ENCODE data around the gene NOL6.
"Not testable (repeated sequence)": the region's sequence is repeated elsewhere in the genome, so short reads cannot be mapped to it uniquely, and the experiment has no call there.

NOL6 gene

DNA sequence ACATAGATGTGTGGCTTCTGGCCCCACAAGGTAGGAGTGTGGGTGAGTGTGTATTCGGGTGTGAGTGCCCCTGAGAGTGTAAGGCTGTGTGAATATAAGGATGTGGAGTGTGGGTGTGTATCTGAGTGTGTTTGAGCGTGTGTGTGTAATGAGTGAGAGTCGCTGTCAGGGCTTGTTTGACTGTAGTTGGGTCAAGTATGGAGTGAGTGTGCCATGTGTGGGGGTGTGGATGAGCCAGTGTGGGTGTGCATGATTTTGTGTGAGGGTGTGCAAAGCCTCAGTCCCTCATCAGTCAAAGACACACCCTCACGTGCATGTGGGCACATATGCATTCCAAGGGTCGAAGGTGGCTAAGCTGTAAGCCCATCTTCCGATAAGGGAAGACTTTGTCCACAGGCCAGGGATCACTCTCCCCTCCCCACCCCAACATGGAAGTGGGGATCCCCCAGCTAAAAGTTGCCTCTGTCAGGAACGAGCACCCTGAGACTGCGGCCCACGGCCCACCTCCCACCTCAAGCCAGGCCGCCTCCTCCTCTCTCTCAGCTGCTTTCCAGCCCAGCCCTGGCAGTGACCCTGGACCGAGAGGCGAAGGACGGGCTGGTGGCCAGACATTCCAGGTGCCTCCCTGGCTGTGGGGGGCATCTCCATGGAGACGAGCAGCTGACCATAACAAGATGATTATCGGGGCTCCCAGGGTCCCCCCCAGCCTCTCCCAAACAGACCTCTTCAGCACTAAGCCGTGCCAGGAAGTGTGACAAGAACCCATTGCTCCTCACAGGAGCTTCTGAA, 39.2 kb downstream of the NOL6 start:
- DNase-seq = peak in 1 of 56 donors; percentile 6

DNA sequence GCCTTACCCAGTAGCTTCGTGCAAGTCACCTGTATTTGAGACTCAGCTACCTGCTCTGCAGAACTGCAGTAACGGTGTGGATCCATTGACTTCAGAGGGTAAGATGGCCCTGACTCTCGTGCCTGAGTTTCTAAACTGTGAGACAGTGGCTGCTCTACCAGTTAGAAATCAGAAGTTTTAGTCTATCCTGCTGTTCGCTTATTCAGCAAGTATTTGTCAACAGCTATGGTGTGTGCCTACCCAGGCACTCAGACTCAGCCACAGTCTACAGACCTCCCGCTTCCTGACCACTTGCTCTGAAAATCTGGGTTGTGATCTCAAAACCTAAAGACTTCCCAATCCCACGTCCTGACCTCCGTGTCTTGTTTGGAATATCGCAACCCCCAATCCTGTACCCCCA, 39.9 kb downstream of the NOL6 start:
- no peak for DNase-seq

- no peak for DNase-seq
Measured at GRCh38 chr9:33431420-33431819, 42.3 kb downstream of the NOL6 start.

DNA sequence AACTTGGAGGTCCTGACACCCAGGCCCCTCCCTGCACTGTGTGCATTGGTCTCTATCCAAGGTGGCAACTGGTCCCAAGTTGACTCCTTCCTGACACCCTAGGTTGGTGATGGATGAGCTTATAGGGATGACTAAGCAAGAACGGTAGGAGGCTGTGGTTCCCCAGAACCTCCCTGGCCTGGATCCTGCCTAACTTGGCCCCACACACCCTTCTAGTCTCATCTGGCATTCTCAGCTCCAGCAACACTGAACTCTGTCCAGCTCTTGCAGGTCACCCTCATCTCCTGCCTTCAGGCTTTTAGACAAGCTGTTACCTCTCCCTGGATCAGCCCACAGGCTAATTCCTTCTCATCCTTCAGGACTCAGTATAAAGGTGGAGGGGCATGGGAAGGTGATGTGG, 42.8 kb downstream of the NOL6 start:
- no peak for DNase-seq

DNA sequence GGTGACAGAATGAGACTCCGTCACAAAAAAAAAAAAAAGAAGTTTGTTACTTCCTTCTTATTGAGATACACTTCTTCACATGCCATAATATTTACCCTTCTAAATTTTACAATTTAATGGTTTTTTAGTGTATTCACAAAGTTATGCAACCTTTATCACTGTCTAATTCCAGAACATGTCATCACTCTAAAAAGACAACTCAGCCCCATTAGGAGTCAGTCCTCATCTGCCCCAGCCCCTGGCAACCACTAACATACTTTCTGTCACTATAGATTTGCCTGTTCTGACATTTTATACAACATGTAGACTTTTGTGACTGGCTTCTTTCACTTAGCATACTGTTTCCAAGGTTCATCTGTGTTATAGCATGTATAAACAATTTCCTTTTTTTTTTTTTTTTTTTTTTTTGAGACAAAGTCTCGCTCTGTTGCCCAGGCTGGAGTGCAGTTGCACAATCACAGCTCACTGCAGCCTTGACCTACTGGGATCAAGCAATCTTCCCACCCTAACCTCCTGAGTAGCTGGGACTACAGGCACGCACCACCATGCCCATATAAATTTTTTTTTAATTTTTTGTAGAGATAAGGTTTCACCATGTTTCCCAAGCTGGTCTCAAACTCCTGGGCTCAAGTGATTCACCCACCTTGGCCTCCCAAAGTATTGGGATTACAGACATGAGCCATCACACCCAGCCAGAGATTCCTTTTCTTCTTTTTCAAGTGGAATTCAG, 44.3 kb downstream of the NOL6 start:
- DNase-seq = no peak

DNA sequence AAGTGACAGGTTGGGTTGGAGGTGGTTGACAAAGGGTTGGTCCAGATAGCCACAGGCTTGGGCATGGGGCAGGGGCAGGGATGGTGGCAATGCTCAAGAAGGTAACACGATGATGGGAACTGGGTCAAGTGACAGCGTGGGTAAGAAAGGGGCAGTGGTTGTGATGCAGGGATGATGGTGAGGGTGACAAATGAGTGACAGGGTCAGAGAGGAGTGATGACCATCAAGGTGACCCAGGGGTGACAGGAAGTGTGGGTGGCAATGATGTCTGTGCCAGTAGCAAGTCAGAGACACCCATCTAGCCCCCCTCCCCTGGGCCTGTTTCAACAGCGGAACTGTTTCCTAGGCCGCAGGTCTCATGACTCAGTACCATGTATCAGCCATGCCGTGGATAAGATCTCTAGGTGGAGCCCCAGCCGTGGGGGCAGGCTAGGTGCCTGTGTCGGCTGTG, 46.9 kb downstream of the NOL6 start:
- no peak for DNase-seq

DNA sequence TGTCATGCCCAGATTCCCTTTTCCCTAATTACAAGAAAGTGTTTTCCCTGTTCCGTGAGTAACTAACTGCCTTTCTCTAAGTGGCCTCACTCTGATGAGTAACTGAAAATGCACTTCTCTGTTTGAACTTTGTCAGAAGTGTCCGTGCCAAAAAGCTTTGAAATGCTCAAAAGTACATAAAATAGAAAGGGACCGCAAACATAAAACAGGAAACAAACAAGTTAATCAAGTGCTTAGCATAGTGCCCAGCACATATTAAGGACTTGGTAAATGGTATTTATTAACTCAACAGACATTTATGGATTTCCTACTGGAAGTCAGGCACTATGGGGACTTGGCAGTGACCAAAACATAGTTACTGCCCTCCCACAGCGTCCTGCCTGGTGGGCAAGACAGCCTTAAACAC, 48.6 kb downstream of the NOL6 start:
- DNase-seq = no peak

DNA sequence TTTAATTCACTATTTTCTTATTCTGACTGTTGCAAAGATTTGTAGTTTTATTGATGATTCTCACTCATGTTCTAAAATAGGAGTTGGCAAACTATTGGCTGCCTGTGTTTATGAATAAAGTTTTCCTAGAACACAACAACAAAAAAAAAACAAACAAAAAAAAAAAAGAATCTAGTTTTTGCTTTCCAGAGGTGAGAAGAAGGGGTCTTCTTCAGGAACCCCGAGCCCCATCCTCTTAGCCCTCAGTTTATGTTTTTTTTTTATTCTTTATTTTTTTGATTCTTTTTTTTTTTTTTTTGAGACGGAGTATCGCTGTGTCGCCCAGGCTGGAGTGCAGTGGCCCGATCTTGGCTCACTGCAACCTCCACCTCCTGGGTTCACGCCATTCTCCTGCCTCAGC, 49.2 kb downstream of the NOL6 start:
- DNase-seq = not testable (repeated sequence)

GRCh38 chr9:33424043-33424442, 49.7 kb downstream of the NOL6 start:
- not testable (repeated sequence) for DNase-seq

DNA sequence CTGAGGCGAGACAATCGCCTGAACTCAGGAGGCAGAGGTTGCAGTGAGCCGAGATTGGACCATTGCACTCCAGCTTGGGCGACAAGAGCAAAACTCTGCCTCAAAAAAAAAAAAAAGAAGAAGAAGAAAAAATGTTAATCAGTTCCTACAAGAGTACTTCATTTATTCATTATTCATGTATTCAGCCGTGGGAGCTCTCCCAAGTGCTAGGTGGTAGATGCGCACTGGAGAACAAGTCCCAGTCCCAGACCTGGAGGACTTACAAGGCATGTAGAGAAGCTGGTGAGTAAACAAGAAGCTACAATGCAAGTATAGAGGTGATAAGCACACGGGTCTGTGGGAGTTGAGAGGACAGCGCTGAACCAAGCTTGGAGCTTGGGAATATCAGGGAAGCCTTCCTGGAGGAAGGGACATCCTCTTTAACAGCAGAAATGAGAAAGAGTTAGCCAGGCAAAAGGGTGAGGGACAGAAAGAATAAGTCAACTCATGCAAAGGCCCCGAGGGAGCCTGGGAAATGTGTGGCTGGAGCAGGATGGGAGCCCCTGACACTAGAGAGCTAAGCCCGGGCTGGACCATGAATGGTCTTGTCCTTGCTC, 53.9 kb downstream of the NOL6 start:
- no peak for DNase-seq

- no peak for DNase-seq
Measured at GRCh38 chr9:33418090-33418489, 55.6 kb downstream of the NOL6 start.

DNA sequence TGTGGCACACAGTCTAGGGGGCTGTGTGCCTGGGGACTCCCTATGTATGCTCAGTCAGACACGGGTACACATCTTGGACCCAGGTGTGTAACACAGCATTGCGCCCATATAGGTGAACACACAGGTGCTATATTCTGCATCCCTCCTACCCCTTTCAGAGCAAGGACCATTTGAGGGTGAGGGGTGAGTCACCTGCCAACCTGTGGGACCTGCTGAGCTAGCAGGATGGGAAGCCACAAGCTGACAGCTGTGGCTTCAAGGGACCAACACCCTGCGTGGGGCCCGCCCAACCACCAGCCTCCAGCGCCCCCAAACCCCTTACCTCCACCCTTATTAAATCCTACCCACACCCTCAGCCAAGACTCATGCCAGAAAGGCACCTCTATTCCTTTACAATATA, 56.7 kb downstream of the NOL6 start:
- DNase-seq = no peak

DNA sequence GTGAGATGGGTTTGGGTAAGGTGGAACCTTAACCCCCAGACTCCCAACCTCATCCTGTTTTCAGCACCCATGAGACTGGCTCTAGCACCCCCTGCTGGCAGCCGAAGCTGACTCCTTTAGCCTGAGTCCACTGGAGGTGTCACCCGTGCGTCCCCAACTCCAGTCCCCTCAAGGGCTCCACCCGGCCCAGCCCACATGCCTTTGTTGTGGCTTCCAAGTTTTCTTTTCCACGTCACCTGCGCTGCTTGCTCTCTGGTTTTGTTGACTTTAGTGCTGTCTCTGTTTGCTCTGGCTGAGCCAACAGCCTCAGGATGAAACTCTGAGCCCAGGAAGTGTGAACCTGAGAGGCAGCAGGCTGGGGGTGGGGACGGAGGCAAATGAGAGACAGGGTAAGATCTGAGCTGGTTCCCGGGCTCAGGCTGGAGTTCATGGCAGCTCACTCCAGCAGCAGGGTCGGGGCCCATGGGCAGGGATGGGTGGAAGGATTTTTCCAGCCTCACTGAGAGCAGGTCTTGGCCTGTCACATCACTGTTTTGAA, 58.2 kb downstream of the NOL6 start:
- DNase-seq = peak in 22 of 56 donors; percentile 2 to 56 (median 17)

DNA sequence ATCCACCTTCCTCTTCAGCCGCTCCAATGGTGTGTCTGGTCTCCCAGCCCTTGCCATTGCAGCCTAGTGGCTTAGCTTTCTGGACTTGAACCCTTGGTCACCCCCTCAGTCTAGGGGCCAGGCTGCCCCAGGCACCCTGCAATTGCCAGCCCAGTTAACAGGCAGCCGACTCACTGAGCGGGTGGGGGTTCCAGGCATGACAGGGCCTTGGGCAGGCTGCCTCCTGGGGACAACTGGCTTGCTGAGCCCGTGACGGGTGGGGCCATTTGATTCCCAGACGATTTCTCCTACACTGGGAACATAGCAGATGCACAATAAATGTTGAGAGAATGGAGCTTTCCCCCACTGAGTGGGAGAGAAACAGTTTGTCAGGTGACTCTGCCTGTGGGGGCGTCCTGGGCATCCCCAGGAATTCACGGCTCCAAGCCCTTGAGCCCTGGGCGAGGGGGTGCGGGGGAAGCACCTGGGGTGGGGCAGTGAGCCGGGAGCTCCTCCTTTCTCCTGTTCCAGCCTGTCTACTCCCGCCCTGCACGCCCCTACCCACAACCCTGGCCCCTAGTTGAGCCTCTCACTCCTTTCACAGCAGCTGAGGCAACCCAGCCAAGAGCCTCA, 58.7 kb downstream of the NOL6 start:
- peak in 1 of 56 donors; percentile 49 for DNase-seq

GRCh38 chr9:33414268-33414667, 59.5 kb downstream of the NOL6 start:
- no peak for DNase-seq
